Measurements from ENCODE around the gene DUSP9. TPM values are rescaled to one million over a fixed set of nuclear protein-coding genes. Genes with fewer than 3 reads are reported as not detected.

The DUSP9 gene
- total and polyA plus RNA-seq, 10 of the 15 experiments (the other 5 are each of a cell fraction or from before 2014, with no cell fraction given) = 0.10 TPM; not detected in 9

- TF ChIP-seq, protein P1, sequence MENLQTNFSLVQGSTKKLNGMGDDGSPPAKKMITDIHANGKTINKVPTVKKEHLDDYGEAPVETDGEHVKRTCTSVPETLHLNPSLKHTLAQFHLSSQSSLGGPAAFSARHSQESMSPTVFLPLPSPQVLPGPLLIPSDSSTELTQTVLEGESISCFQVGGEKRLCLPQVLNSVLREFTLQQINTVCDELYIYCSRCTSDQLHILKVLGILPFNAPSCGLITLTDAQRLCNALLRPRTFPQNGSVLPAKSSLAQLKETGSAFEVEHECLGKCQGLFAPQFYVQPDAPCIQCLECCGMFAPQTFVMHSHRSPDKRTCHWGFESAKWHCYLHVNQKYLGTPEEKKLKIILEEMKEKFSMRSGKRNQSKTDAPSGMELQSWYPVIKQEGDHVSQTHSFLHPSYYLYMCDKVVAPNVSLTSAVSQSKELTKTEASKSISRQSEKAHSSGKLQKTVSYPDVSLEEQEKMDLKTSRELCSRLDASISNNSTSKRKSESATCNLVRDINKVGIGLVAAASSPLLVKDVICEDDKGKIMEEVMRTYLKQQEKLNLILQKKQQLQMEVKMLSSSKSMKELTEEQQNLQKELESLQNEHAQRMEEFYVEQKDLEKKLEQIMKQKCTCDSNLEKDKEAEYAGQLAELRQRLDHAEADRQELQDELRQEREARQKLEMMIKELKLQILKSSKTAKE (IDR thresholded peaks at IDR 0.05; ENCODE audit: low read depth, poor library complexity, severe bottlenecking) = no peak
- TF ChIP-seq WRNIP1 (IDR thresholded peaks at IDR 0.05; ENCODE audit: borderline replicate concordance, low read depth, low read length) (no peak), CBX3 (IDR thresholded peaks at IDR 0.05; ENCODE audit: borderline replicate concordance, low read depth) (no peak), TCF12 (IDR thresholded peaks at IDR 0.05; ENCODE audit: low read depth, low read length) (no peak), CHD1 (IDR thresholded peaks at IDR 0.05; ENCODE audit: low read depth, low read length) (no peak), IKZF2 (IDR thresholded peaks at IDR 0.05) (no peak), CHD4 (IDR thresholded peaks at IDR 0.05) (no peak), CBX5 (IDR thresholded peaks at IDR 0.05; ENCODE audit: low read depth) (no peak), NFYB (IDR thresholded peaks at IDR 0.05; ENCODE audit: insufficient read depth, low read depth, low read length) (no peak), PAX8 (IDR thresholded peaks at IDR 0.05) (no peak)
Observed at GRCh38 chrX:153647461-153648357, 706 bp downstream of the DUSP9 start (continued).

Measured in GM12878 (cell line).